ENCODE results near the gene NR2E3.

GRCh38 chr15:71781965-71782265 lies 28.4 kb upstream of the NR2E3 start:
- no peak for TF ChIP-seq EZH2 (IDR thresholded peaks at IDR 0.05)
- TF ChIP-seq CTCF (IDR thresholded peaks at IDR 0.05): no peak

Data from neural progenitor cell (in vitro differentiated cells).